GM18858 (cell line): ENCODE data around the gene TLK1.
"Not testable (repeated sequence)": the region's sequence is repeated elsewhere in the genome, so short reads cannot be mapped to it uniquely, and the experiment has no call there.

Experiments
- ATAC-seq: cut with Tn5 transposase; IDR thresholded peaks from one replicate; pipeline ENCODE4 v1.9.1; 2021; ENCODE audit not compliant: unreplicated experiment

Gene TLK1

GRCh38 chr2:171086352-171087290, 74.1 kb downstream of the TLK1 start:
- no peak for ATAC-seq

DNA sequence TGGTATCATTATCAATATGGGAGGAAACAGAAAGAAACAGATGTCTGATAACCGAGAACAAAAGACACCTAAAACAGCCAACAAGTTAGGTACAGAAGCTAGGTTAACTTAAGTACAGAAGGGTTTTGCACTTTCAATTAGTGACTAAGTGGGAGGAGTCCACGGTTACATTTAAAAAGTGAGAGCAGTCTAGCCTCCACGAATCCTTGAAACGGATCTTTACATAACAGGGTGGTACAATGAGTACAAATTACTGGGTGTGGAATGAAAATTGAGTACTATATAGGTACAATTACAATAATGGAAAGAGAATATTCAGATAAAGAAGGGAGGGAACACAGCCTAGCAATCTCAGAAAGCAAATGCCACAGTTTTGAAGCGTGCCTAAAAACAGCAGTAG, 76.6 kb downstream of the TLK1 start:
- ATAC-seq: no peak

DNA sequence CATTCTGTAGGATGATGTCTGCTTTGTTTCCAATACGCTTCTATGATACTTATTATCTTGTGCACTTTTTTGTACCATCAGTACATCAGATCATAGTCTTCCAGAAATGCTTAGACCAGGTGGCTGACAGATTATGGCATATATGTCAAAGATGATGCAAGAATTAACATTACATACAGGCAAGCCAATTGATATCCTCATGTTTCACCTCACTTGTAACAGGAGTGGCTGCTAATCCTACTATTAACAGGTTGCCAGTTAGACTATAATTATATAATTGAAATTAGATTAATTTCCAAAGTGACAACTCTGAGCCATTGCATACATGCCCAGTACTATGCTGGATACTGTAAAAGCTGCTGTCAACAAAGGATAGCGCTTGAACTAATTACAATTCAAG, 77.2 kb downstream of the TLK1 start:
- no peak for ATAC-seq

GRCh38 chr2:171081649-171082111, 79.0 kb downstream of the TLK1 start:
- no peak for ATAC-seq

DNA sequence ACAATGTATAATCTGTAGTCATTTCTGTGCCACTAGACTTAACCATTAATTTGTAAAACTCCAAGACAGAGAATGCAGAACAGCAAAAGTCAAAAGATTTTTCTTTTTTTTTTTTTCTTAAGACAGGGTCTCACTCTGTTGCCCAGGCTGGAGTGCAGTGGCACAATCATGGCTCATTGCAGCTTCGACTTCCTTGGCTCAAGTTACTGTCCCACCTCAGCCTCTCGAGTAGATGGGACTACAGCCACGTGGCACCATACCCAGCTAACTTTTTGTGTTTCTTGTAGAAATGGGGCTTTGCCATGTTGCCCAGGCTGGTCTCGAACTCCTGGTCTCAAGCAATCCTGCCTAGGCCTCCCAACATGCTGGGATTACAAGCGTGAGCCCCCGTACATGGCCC, 80.1 kb downstream of the TLK1 start:
- ATAC-seq: no peak

DNA sequence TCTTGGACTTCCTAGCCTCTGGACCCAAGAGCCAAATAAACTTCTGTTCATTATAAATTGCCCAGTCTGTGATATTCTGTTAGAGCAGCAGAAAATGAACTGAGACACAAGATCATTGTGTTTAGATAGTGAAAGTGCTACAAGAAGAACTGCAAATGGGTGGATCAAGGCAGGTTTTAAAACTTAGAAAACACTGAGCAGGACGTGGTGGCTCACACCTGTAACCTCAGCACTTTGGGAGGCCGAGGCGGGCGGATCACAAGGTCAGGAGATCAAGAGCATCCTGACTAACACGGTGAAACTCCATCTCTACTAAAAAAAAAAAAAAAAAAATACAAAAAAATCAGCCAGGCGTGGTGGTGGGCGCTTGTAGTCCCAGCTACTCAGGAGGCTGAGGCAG, 84.3 kb downstream of the TLK1 start:
- ATAC-seq: not testable (repeated sequence)

GRCh38 chr2:171072164-171072563, 88.5 kb downstream of the TLK1 start:
- no peak for ATAC-seq

GRCh38 chr2:171069286-171069956, 91.3 kb downstream of the TLK1 start:
- ATAC-seq: no peak

GRCh38 chr2:171066110-171066509, 94.6 kb downstream of the TLK1 start:
- no peak for ATAC-seq

- ATAC-seq: no peak
These were observed 103.1 kb downstream of the TLK1 start for GRCh38 chr2:171057575-171057974.

DNA sequence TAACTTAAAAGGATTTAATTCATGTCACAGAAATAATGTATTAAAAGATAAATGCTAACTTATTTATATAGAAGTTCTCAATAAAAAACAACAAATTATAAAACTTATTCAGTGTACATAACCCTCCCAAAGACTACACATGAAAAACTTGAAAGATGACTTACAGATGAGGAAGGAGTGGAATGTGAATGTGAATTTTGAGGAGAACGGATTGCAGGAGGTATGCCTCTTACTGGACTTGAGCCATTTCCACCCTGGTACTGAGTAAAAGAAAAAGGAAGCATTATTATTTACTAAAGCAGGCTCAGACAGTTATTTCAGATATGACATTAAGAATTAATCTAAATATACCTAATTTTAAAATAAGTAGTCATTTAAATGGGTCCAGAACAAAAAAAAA, 104.4 kb downstream of the TLK1 start:
- ATAC-seq: no peak

DNA sequence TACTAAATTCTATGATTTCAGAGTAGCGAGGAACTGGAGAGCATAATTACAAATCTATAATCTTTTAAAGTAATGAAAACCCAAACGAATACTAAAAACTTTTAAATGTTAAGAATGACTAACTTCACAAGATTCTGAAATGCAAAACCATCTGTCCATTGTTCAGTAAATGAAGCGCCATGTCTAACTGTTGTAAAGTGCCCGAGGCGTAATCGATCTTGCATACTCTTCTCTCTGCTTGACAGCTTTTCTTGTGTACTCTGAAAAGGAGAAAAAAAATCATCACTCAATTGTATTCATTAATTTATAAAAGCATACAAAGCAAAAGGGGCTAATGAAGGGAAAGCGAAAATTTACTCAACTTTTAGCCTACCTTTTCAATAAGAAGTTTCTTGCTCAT, 111.0 kb downstream of the TLK1 start:
- no peak for ATAC-seq

DNA sequence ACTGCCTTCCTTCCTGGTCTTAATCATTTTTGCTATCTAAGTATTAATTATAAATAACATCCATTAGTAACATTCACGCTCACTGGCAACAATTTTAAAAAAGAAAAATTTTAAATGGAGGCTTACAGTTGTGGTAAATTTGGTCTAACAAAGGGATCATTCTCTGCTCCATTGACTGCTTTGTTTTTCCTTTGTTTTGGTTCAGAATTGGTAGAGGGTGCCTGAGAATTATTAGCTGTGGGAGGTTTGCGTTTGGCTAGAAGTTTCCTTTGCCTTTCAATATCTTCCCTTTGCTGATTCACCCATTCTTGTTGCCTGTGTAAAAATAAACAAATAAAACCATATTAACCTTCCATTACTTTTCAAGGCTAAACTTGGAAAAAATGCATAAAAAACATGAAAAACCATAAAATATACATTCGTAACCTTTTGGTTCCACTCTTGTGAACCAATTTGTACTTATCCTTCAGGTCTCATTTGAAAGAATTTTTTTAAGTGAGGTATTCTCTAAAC, 114.6 kb downstream of the TLK1 start:
- no peak for ATAC-seq

GRCh38 chr2:171044416-171044815, 116.3 kb downstream of the TLK1 start:
- ATAC-seq: no peak

- ATAC-seq: no peak
These were observed 118.3 kb downstream of the TLK1 start for GRCh38 chr2:171042253-171042969.

DNA sequence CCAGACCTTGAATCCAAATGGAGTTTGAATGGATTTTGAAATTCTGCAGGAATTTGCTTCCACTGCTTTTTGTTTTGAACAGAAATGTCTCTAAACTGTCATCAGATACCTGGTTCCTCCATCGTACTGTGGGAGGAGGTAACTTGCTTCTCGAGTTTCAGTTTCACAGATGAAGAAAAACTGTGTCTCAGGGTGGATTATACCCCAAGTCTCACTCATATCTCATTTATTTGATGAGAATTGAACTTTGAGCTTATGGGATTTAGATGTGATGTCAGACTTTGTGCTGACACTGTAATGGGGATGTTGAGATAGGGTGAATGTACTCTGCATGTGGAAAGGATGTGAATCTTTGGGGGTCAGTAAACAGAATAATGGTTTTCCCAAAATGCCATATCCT, 124.2 kb downstream of the TLK1 start:
- ATAC-seq: no peak

- ATAC-seq: no peak
These were observed 126.4 kb downstream of the TLK1 start for GRCh38 chr2:171034315-171034714.

- ATAC-seq: no peak
These were observed 135.5 kb downstream of the TLK1 start for GRCh38 chr2:171025214-171025613.

DNA sequence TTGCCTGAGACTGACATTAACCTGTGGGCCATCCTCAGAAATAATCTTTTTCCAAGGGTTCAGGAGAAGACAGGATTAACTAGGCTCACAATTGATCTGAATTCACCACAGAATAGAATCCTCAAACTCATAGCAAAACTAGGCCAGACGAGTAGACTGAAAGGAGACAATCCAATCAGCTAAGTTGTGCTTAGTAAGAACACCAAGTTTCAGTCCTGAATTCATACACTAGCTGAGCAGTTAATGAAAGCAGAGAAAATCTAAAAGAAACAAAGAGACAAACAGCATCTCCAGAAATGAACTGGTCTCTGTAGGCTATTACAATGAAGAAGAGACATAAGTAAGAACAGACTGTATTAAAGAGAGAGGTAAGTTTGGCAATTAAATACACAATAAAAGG, 142.2 kb downstream of the TLK1 start:
- peak; percentile 85 for ATAC-seq

DNA sequence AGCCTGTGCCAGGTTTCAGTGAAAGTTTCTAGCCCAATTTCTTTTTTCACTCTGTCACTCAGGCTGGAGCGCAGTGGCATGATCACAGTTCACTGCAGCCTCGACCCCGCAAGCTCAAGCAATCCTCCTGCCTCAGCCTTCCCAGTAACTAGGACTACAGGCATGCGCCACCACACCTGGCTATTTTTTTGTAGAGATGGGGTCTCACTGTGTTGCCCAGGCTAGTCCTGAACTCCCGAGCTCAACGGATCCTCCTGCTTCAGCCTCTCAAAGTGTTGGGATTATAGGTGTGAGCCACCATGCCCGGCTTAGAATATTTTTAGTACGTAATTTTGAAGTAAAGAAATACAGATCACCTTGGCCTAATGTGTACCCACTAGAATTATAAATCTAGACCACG, 144.6 kb downstream of the TLK1 start:
- no peak for ATAC-seq

- ATAC-seq: no peak
These were observed 146.8 kb downstream of the TLK1 start for GRCh38 chr2:171013851-171014250.
